ENCODE results near the gene TEAD2.

- TF ChIP-seq CTCF (IDR thresholded peaks at IDR 0.05): peak in 1 of 6 experiments; percentile 5
- peak in 1 of 2 donors; percentile 28 for TF ChIP-seq POLR2A (IDR thresholded peaks at IDR 0.05)
Measured at GRCh38 chr19:49361438-49362047, 673 bp downstream of the TEAD2 start.

All from adrenal gland (tissue), 5 donors.